ENCODE data around the gene CUBN. TPM values are rescaled to one million over a fixed set of nuclear protein-coding genes. Genes with fewer than 3 reads are reported as not detected.
A peak's percentile ranks its signal among the peaks of the same experiment; 100 is the strongest.
"Not testable (repeated sequence)": the region's sequence is repeated elsewhere in the genome, so short reads cannot be mapped to it uniquely, and the experiment has no call there.

CUBN gene
- total RNA-seq, 2 experiments from 2014 or later: 7.9 to 9.2 TPM

- H3K4me1 Mint-ChIP-seq (ENCODE audit: low read depth): peaks cover 7% of the 10 kb centered on the region
- peak; percentile 99 for ATAC-seq (ENCODE audit: poor library complexity)
- H3K4me3 Mint-ChIP-seq: no peak overlapping the region
- Histone ChIP-seq H3K4me1 (ENCODE audit: insufficient read depth, low read length) (peaks cover 8% of the 10 kb centered on the region), H3K27me3 (ENCODE audit: control insufficient read depth in 1 of 2, insufficient read depth in 2 of 2, low read length in 2 of 2) (no peaks in the 10 kb centered on the region), H3K9me3 (ENCODE audit: control insufficient read depth in 1 of 2, insufficient read depth in 1 of 2, low read length in 2 of 2) (peaks cover under 1 to 1% of the 10 kb centered on the region in 2 experiments), H3K4me3 (ENCODE audit: low read length) (no peak overlapping the region), H3K27ac (ENCODE audit: low read depth in 1 of 2, low read length in 2 of 2) (no peak overlapping the region), H3K36me3 (ENCODE audit: insufficient read depth, low read length) (no peaks in the 10 kb centered on the region)
- no peaks in the 10 kb centered on the region for H3K9me3 Mint-ChIP-seq
- intact Hi-C loops (cut with DNase I, micrococcal nuclease): loop anchor here (1.0 to 10.0 kb wide), 4 partner anchors 15 to 917 kb away; no protein-coding TSS in a partner anchor
- POLR2A ChIA-PET: no interaction called here
- peaks cover 12% of the 10 kb centered on the region for H3K36me3 Mint-ChIP-seq (ENCODE audit: low read depth)
- DNase-seq: peak; percentile 30 to 88 (median 51)
- H3K27ac Mint-ChIP-seq: no peak overlapping the region
- TF ChIP-seq CTCF (IDR thresholded peaks at IDR 0.05): peak; percentile 63
- H3K27me3 Mint-ChIP-seq: no peaks in the 10 kb centered on the region
- CTCF ChIA-PET: interaction anchor here (0.8 to 1.5 kb wide), 4 partner anchors 11 to 431 kb away, joined by 3 to 6 read pairs (median 4); partner anchors contain the start of gene RSU1
Measured at GRCh38 chr10:16828114-16828568, 301.5 kb downstream of the CUBN start.

DNA sequence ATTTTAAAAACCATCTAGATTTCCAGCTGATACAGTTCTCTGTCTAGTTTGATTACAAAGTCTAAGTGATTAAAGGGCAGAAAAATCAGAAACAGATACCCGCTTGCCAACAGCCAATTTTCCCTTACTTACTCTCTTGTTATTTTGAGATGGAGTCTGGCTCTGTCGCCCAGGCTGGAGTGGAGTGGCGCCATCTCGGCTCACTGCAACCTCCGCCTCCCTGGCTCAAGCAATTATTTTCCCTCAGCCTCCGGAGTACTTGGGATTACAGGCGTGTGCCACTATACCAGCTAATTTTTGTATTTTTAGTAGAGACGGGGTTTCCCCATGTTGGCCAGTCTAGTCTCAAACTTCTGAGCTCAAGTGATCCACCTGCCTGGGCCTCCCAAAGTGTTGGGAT, 302.1 kb downstream of the CUBN start:
- CTCF ChIA-PET: interaction anchor here (0.8 to 1.5 kb wide), 3 partner anchors 10 to 431 kb away, joined by 3 to 6 read pairs (median 5); partner anchors contain the start of gene RSU1
- H3K27me3 Mint-ChIP-seq; H3K9me3 Mint-ChIP-seq; H3K4me1 ChIP-seq (ENCODE audit: insufficient read depth, low read length); H3K27me3 ChIP-seq (ENCODE audit: control insufficient read depth in 1 of 2, insufficient read depth in 2 of 2, low read length in 2 of 2); H3K27ac Mint-ChIP-seq; ATAC-seq (ENCODE audit: poor library complexity); H3K4me3 Mint-ChIP-seq; H3K9me3 ChIP-seq (ENCODE audit: control insufficient read depth in 1 of 2, insufficient read depth in 1 of 2, low read length in 2 of 2); H3K36me3 ChIP-seq (ENCODE audit: insufficient read depth, low read length); H3K27ac ChIP-seq (ENCODE audit: low read depth in 1 of 2, low read length in 2 of 2); POLR2A ChIA-PET; H3K4me1 Mint-ChIP-seq (ENCODE audit: low read depth); DNase-seq; H3K4me3 ChIP-seq (ENCODE audit: low read length): not testable (repeated sequence)
- peaks cover 15% of the 10 kb centered on the region for H3K36me3 Mint-ChIP-seq (ENCODE audit: low read depth)
- intact Hi-C loops (cut with DNase I, micrococcal nuclease): loop anchor here in 1 of 2 experiments (10.0 kb wide), 1 partner anchor 917 kb away; no protein-coding TSS in a partner anchor

GRCh38 chr10:16822726-16823360, 306.8 kb downstream of the CUBN start:
- ATAC-seq (ENCODE audit: poor library complexity): no peak
- no peaks in the 10 kb centered on the region for H3K27me3 Mint-ChIP-seq
- intact Hi-C loops (cut with DNase I, micrococcal nuclease): loop anchor here in 1 of 2 experiments (10.0 kb wide), 1 partner anchor 922 kb away; no protein-coding TSS in a partner anchor
- no peak for DNase-seq
- Histone ChIP-seq H3K27ac (ENCODE audit: low read depth in 1 of 2, low read length in 2 of 2) (no peak overlapping the region), H3K9me3 (ENCODE audit: control insufficient read depth in 1 of 2, insufficient read depth in 1 of 2, low read length in 2 of 2) (peaks cover 8 to 16% of the 10 kb centered on the region in 2 experiments), H3K4me1 (ENCODE audit: insufficient read depth, low read length) (peaks cover 4% of the 10 kb centered on the region), H3K36me3 (ENCODE audit: insufficient read depth, low read length) (no peaks in the 10 kb centered on the region), H3K27me3 (ENCODE audit: control insufficient read depth in 1 of 2, insufficient read depth in 2 of 2, low read length in 2 of 2) (no peaks in the 10 kb centered on the region), H3K4me3 (ENCODE audit: low read length) (no peak overlapping the region)
- peaks cover 4% of the 10 kb centered on the region for H3K9me3 Mint-ChIP-seq
- peaks cover 29% of the 10 kb centered on the region for H3K36me3 Mint-ChIP-seq (ENCODE audit: low read depth)
- H3K4me1 Mint-ChIP-seq (ENCODE audit: low read depth): peaks cover 8% of the 10 kb centered on the region
- ChIA-PET CTCF (no interaction called here), POLR2A (no interaction called here)
- H3K4me3 Mint-ChIP-seq: no peak overlapping the region
- no peak for TF ChIP-seq CTCF (IDR thresholded peaks at IDR 0.05)
- H3K27ac Mint-ChIP-seq: no peak overlapping the region

Data from CD4-positive, alpha-beta T cell (primary cell).